DOHH2 (cell line): ENCODE data around the gene SPSB1.

Experiments used
- EZH2phosphoT487 ChIP-seq: fragments of 200-600 bp; sonication (generic); IDR thresholded peaks from 2 replicates; pipeline ENCODE4 v1.6.1; 2017; ENCODE audit warnings: borderline replicate concordance, mild to moderate bottlenecking, antibody characterized with exemption, low read length, moderate library complexity, mixed read lengths
- TF ChIP-seq, protein P1 (sequence below): fragments of 200-600 bp; sonication (generic); IDR thresholded peaks from one replicate; pipeline ENCODE4 v1.5.1; 2014; ENCODE audit warnings: antibody characterized with exemption, mild to moderate bottlenecking, low read depth, low read length; ENCODE audit not compliant: poor library complexity, severe bottlenecking

DNA sequence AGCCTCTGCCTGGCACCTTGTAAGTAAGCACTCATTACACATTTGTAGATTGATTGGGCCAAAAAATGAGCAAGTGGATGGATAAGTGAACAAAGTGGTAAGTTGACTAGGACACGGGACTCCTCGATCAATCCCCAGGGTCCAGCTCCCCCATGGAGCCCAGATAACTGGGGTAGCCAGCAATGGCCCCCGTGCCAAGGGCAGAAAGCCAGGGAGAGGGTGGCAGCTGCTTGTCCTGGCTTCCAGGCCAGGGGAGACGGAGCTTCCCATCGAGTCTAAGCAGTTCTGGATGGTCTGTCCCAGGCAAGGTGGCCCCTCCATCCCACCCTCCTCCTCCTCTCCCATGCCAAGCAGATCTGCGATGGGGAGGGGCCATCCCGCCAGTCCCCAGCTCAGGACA, 91.4 kb downstream of the SPSB1 start:
- TF ChIP-seq, protein P1, sequence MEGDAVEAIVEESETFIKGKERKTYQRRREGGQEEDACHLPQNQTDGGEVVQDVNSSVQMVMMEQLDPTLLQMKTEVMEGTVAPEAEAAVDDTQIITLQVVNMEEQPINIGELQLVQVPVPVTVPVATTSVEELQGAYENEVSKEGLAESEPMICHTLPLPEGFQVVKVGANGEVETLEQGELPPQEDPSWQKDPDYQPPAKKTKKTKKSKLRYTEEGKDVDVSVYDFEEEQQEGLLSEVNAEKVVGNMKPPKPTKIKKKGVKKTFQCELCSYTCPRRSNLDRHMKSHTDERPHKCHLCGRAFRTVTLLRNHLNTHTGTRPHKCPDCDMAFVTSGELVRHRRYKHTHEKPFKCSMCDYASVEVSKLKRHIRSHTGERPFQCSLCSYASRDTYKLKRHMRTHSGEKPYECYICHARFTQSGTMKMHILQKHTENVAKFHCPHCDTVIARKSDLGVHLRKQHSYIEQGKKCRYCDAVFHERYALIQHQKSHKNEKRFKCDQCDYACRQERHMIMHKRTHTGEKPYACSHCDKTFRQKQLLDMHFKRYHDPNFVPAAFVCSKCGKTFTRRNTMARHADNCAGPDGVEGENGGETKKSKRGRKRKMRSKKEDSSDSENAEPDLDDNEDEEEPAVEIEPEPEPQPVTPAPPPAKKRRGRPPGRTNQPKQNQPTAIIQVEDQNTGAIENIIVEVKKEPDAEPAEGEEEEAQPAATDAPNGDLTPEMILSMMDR = no peak
- no peak for TF ChIP-seq EZH2phosphoT487
